ENCODE measurements around the gene KRT36.

Gene KRT36
- 0 reads per million in 2 experiments for total RNA-seq

DNA sequence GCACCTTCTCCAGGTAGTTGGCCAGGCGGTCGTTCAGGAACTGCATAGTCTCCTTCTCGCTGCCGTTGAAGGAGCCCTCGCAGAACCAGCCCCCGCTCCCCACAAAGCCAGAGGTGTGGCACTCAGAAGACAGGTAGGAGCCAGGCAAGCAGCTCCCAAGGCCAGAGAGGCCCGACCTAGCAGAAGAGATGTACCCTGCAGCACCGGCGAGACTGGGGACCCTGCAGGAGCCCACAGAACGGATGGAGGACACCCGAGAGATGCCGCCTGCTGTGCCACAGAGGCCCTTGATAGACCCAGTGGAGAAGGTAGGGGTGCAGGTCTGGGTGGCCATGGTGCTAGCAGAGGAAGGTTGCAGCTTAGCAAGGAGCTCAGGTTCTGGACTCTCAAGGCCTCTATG, at the start of gene KRT36:
Gene KRT36, minus strand, starts transcription at position 380 of the 400 bp plus-strand sequence. Its CDS starts 46 bp downstream, at position 334.
- no peak for DNase-seq (ENCODE audit: low read depth)

- no peak for DNase-seq (ENCODE audit: low read depth)
Measured at GRCh38 chr17:41539071-41539492, 49.4 kb upstream of the KRT36 start.

DNA sequence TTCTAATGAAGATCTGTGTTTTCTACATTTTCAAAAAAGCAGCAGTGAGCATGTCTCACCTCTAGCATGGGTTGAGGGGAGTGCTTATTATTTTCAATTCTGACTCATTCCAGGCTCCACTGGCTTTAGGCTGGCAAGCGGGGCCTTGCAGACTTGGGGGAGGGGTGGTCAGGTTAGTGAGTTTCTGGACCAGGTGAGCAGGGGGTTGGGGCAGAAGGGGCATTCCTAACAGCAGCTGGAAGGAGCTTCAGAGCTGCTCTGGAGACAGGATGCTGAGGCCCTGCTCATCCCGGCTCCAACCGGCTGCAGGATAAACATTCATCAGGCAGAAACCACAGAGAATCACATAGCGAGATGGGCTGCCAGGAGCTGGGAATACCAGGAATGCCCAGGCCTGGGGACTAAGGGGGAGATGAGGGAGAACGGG, 48.9 kb upstream of the KRT36 start:
- no peak for DNase-seq (ENCODE audit: low read depth)

DNA sequence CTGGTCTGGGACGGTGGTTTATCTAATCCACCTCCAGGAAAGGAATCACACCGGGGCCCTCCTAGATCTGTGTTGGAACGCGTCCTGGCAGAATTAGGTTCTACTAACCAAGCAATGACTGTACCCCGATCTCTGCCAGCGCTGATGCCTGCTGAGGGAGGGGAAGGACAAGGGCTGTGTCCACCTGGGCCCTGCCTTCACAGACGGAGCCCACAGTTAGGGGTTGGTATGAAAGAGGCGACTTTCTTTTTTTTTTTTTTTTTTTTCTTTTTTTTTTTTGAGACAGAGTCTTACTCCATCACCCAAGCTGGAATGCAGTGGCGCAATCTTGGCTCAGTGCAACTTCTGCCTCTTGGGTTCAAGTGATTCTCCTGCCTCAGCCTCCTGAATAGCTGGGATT, 48.3 kb upstream of the KRT36 start:
- no peak for DNase-seq (ENCODE audit: low read depth)

GRCh38 chr17:41537614-41537954, 47.9 kb upstream of the KRT36 start:
- DNase-seq (ENCODE audit: low read depth): no peak

GRCh38 chr17:41536741-41537613, 47.3 kb upstream of the KRT36 start:
- no peak for DNase-seq (ENCODE audit: low read depth)

DNA sequence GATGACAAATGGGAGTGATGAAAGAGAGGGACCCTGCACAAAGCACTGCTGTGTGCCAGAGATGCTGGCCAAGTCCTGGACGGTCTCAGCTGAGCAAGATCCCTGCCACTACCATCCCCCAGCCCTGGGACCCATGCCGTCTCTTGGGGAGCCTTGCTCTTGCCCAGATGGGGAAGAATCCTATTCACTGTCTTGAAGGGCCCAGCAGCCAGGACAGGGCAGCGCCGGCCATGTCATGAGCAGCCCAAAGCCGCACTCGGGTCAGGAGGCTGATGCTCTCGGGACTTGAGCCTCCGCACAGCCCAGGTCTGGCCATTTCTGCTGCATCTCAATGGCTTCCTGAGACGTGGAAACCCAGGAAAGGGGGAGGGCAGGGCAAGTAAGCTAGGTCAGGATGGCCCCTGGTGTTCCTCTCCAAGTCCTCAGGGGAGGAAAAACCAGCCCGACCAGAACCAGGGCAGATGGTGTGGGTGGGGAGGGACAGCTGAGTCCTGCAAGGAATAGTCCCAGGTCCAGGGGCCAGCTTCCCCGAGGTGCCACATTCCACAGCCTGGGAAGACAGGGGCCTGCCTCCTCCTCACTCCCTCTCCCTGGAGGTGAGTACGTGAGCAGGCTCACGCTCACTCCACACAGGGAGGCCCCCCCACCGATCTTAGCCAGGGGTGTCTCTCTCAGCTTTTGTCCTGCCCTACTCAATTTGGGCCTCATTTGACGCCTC, 46.2 kb upstream of the KRT36 start:
- DNase-seq (ENCODE audit: low read depth): no peak

DNA sequence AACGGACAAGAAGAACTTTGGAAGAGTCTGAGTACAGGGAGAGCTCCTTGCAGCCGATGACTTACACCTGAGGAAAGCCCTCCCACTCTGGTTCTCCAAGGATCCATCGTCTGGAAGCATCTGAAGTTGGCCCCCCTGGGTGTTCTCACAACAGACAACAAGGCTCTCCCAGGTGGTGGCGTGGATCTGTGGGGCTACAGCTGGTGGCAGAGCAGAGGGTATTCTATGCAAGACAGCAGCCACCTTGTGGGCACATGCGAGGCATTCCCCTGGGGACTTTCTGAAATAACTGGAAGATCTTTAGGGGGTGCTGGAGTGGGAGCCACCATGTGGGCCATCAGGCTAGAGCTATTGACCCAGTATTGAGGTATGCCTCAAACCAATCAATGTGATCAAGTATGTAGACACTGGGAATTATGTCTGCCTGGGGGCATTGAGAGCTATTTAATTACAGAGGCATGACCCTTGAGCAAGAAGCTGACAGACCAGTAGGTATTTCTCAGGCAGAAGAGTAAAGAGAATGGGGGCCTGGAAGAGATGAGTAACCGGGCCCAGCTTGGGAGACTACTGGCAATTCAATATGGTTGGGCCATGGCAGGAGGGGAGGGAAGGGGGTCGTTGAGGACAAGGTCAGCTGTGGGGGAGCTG, 45.3 kb upstream of the KRT36 start:
- no peak for DNase-seq (ENCODE audit: low read depth)

GRCh38 chr17:41533613-41534012, 43.9 kb upstream of the KRT36 start:
- DNase-seq (ENCODE audit: low read depth): no peak

- DNase-seq (ENCODE audit: low read depth): no peak
Measured at GRCh38 chr17:41532947-41533570, 43.3 kb upstream of the KRT36 start.

DNA sequence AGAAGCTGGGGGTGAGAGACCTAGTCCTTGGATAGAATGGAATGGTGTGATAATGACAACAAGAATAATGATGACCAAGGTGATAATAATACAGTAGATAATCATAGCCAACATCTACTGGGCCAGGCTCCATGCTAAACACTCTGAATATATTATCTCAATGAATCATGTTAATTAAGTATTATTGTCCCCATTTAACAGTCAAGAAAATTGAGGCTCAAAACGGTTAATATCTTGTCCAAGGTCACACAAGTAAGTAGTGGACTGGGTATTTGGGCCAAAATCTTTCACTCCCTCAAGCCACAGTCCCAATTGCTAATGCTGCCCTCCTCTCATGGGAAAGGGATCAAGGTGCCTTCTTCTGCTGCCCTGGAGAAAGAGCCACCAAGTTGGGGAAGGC, 42.3 kb upstream of the KRT36 start:
- no peak for DNase-seq (ENCODE audit: low read depth)

DNA sequence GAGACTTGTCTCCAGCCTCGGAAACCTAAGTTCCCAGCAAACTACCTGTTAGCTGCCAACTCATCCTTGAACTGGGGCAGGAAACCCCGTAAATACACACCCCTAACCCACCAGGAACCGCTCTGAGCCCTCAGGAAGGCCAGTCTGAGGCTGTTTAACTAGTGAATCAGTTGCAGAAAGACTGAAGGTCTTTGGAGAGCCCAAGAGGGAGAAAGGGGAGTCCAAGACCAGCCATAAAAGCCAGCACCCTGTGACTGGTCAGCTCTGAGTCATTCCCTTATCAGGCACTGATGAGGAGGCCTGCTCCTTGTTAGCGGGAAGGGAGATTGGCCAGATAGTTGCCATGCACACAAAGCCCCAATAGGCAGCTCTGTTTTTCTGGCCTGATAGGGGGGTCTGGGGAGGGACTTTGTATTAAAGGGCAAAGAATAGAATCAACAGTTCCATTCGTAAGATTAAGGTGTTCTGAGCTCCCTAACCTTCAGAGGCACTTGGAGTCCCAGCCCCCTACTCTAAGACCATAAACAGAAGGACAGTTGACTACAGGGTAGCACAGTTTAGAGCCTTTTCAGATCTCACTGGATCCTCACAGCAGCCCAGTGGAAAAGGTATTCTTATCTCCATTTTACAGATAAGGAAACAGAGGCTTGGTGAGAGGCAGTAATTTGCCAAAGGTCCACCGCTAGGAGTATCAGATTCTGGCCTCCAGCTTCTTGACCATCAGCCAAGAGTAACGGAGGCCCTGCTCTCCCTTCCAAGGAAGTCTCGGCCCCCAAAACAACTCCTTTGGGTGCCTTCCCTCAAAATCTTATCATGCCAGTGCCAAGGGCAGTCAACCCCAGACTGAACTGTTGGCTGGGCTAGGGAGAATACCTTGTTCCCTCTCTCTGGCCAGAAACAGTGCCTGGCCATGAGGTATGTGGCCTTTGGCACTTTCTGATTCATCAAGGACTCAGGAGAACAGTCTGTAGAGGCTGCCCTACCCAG, 40.6 kb upstream of the KRT36 start:
- no peak for DNase-seq (ENCODE audit: low read depth)

GRCh38 chr17:41529491-41529915, 39.8 kb upstream of the KRT36 start:
- DNase-seq (ENCODE audit: low read depth): no peak

DNA sequence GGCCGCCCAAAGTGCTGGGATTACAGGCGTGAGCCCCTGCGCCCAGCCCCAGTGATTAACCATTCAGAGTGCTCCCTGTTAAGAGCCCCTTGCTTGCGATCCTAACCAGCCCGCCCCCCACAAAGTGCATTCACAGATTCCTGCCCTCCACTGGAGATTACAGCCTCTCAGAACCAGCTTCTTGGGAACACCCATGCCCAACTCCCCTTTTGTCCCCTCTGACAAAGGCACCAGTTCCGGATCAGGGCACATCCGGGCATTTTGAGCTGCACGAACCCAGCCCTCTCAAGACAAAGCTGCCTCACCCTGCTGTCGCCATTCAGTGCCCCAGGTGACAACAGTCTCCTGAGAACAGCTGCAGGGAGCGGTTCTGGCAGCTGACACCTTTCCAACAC, 39.2 kb upstream of the KRT36 start:
- DNase-seq (ENCODE audit: low read depth): no peak

DNA sequence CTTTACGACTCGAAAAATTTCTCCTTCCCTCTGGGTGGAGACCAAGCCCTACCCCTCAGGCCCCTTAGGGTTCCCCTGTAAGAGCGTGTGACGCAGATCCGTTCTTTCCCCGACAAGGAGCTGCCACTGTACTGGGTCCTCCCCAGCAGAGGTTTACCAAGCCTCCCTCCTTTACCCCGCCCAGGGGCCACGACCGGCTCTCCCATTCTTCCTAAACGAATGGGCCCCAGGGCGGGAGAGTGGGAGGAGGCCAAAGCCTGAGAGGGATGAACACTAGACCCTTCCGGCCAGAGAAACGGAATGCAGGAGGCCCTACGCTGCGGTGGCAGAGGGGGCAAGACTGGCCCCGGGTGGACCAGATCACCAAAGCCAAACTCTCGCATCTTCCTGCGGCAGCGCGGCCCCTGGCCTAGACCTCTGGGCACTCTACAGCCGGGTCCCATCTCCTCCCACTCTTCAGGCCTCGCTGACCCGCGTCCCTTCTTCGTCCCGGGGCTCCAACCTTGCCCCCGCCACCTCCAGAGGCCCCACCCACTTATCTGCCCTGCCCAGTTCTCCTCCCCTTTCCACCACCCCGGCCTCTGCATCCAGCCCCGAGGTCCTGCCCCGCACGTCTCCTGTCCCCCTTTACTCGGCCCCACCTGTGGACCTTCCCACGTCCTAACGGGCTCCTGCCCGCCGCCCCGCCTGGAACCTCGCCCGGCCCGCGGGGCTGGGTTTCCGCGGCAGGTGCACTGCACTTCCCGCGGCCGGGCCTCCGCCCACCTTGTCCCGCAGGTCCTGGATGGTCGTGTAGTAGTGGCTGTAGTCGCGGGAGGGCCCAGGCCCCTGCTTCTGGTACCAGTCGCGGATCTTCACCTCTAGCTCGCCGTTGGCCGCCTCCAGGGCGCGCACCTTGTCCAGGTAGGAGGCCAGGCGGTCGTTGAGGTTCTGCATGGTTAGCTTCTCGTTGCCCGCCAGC, 37.6 kb upstream of the KRT36 start:
- DNase-seq (ENCODE audit: low read depth): no peak

DNA sequence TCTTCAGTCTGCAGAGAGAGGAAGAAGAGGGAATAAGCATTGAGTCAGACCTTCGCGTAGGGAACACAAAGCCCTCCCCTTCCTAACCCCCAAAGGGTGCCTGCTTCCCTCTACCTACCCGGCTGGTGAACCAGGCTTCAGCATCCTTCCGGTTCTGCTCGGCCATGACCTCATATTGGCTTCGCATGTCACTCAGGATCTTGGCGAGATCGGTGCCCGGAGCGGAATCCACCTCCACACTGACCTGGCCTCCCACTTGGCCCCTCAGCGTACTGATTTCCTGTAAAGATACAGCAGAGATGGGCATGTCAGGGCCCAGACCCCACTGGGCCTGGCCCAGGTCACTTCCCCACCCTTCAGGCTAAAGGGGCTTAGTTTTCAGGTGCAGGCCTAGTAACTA, 34.6 kb upstream of the KRT36 start:
- no peak for DNase-seq (ENCODE audit: low read depth)

- DNase-seq (ENCODE audit: low read depth): no peak
Measured at GRCh38 chr17:41523787-41524186, 34.1 kb upstream of the KRT36 start.

- no peak for DNase-seq (ENCODE audit: low read depth)
Measured at GRCh38 chr17:41523225-41523593, 33.5 kb upstream of the KRT36 start.

- no peak for DNase-seq (ENCODE audit: low read depth)
Measured at GRCh38 chr17:41522301-41523224, 32.9 kb upstream of the KRT36 start.
